ENCODE data around the gene CNDP2. TPM values are rescaled to one million over a fixed set of nuclear protein-coding genes. Genes with fewer than 3 reads are reported as not detected.

Gene CNDP2
- total RNA-seq, 2 experiments from 2014 or later: 121 to 136 TPM

GRCh38 chr18:74456017-74456348 is 40.2 kb upstream of the CNDP2 start:
- ChIA-PET CTCF (interaction anchor here (1.1 kb wide), 1 partner anchor 103 kb away, joined by 3 read pairs; no protein-coding TSS in a partner anchor), POLR2A (no interaction called here)
- Mint-ChIP-seq H3K27ac (no peak overlapping the region), H3K36me3 (ENCODE audit: low read depth) (no peaks in the 10 kb centered on the region), H3K9me3 (no peaks in the 10 kb centered on the region), H3K27me3 (peaks cover 28% of the 10 kb centered on the region), H3K4me3 (no peak overlapping the region), H3K4me1 (ENCODE audit: low read depth) (peaks cover 2% of the 10 kb centered on the region)
- intact Hi-C loops (cut with micrococcal nuclease): no loop called here
- no peak for DNase-seq
- no peak for TF ChIP-seq CTCF (IDR thresholded peaks at IDR 0.05)
- ATAC-seq: no peak

DNA sequence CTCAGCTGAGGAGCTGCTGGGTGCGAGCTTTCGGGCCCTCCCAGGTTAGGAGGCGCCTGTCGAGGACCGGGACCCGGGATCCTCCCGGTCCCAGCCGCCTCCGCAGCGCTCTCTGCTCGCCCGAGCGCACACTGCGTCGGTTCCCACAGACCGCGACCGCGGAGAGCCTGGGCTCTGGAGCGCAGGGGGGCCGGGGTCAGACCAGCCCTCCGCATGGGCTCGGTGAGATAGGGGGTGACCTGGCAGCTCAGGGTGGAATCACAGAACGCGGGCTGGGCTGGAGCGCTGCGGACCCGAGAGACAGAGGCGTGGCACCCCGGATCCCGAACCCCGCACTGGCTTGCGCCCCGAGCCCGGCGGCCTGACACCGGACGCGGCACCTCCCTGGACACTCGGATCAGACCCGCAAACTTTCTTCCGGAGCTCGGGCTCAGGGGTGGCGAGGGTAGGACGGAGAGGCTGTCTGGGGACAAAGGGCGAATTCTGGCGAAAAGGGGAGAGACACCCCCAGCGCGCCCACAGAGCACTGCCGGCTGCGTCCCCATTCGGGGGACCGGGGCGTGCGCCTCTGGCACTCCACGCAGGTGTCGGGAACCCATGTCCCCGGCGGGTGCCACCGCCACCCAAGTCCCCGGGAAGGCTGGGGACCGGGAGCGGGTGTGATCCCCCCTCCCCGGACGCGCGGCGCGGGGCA is 39.7 kb upstream of the CNDP2 start:
- Mint-ChIP-seq H3K4me3 (peak overlapping the region; percentile 10), H3K4me1 (ENCODE audit: low read depth) (peaks cover 2% of the 10 kb centered on the region), H3K27ac (no peak overlapping the region), H3K27me3 (peaks cover 28% of the 10 kb centered on the region), H3K9me3 (no peaks in the 10 kb centered on the region), H3K36me3 (ENCODE audit: low read depth) (no peaks in the 10 kb centered on the region)
- POLR2A ChIA-PET: no interaction called here
- DNase-seq: no peak
- CTCF ChIA-PET: interaction anchor here (1.1 kb wide), 1 partner anchor 103 kb away, joined by 3 read pairs; no protein-coding TSS in a partner anchor
- intact Hi-C loops (cut with micrococcal nuclease): no loop called here
- no peak for TF ChIP-seq CTCF (IDR thresholded peaks at IDR 0.05)
- ATAC-seq: no peak

DNA sequence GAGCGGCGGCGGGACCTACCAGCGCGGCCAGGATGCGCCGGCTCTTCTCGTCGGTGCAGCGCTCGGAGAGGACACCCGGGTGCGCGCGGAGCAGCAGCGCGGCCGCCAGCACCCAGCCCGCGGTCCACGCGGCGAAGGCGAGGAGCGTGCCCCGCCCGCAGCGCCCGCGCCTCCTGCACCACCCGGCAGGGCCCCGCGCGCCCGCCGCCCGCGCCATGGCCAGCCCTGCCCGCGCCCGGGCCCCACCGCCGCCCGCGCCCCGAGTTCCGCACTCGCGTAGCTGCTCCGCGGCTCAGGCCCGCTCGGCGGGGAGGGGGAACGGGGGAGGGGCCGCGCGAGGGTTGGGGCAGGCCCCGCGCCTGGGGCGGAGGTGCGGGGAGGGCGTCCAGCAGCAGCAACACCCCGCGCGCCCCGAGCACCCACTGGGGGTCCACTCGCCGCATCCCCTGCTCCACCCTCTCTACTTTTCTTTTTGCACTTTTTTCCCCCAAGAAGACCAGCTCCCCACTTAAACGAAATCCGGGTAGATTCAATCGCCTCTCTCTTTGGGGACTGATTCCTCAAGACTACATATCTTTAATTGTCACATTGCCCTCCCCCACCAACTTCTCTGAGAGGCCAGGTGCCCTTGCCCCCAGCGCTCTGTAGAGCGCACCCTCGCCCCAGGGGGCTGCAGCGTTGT is 39.0 kb upstream of the CNDP2 start, which contains the start of gene DIPK1C:
DIPK1C (minus strand) TSS at position 266 of the 682 bp plus-strand sequence; CDS start at position 217, 49 bp downstream.
- DNase-seq: no peak
- TF ChIP-seq CTCF (IDR thresholded peaks at IDR 0.05): no peak
- ChIA-PET POLR2A (no interaction called here), CTCF (interaction anchor here (1.0 kb wide), 1 partner anchor 12 kb away, joined by 3 read pairs; no protein-coding TSS in a partner anchor)
- Mint-ChIP-seq H3K27ac (no peak within 1 kb of the TSS), H3K9me3 (no peaks in the 10 kb centered on the region), H3K4me3 (peak within 1 kb of the TSS; percentile 53), H3K4me1 (ENCODE audit: low read depth) (peaks cover 2% of the 10 kb centered on the region), H3K36me3 (ENCODE audit: low read depth) (no peaks in the 10 kb centered on the region), H3K27me3 (peaks cover 28% of the 10 kb centered on the region)
- peak; percentile 37 for ATAC-seq
- intact Hi-C loops (cut with micrococcal nuclease): no loop called here

DNA sequence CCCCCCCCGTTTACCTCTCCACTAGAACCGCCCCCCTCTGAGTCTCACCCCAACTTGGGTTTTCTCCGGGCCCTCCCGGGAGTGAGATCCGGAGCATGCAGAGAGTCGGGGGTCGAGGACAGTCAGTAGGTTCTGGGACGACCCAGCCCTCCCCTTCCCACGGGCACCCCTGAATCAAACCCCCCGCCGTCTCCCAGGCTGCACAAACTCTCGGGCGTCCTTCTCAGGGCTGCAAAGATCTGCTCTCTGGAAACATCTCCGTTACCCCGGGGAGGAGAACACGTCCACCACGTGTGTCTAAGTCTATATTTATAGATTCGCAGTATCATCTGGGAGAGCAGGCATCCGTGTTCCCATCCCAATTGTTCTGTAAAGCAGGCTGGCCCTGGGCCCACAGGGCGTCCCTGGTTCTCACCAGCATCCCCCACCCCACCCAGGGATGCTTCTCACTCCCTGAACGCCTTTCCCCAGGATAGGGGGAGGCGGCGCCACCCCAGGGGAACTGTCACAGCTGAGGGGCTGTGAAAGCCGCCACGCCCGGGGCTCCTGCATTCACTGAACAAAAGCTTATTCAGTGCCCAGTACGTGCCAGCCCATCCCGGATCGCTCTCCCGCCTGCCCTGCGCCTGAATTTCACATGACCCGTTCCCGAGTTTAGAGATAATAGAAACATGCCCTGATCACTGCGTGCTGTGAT is 38.3 kb upstream of the CNDP2 start:
- no peak for DNase-seq
- no peak overlapping the region for H3K4me3 Mint-ChIP-seq
- ChIA-PET CTCF (interaction anchor here (1.0 kb wide), 1 partner anchor 11 kb away, joined by 3 read pairs; no protein-coding TSS in a partner anchor), POLR2A (no interaction called here)
- intact Hi-C loops (cut with micrococcal nuclease): no loop called here
- no peak for TF ChIP-seq CTCF (IDR thresholded peaks at IDR 0.05)
- peaks cover 28% of the 10 kb centered on the region for H3K27me3 Mint-ChIP-seq
- no peak for ATAC-seq
- no peak overlapping the region for H3K27ac Mint-ChIP-seq
- peaks cover 2% of the 10 kb centered on the region for H3K4me1 Mint-ChIP-seq (ENCODE audit: low read depth)
- H3K9me3 Mint-ChIP-seq: no peaks in the 10 kb centered on the region
- H3K36me3 Mint-ChIP-seq (ENCODE audit: low read depth): no peaks in the 10 kb centered on the region

Measured in activated CD8-positive, alpha-beta T cell treated with anti-CD3 and anti-CD28 coated beads for 36 hours (primary cell).